Tibial nerve (tissue), 4 donors: Measurements from ENCODE around the gene NT5C1A. TPM values are rescaled to one million over a fixed set of nuclear protein-coding genes. Genes with fewer than 3 reads are reported as not detected.

Source experiments
- DNase-seq, 2 donors: peaks; one replicate each; pipeline ENCODE4 v3.0.0-alpha.2; 2019; ENCODE audit warnings: low spot score in 2 of 2
- H3K27ac ChIP-seq, 4 donors: fragments of 200-600 bp; sonication (generic) in 3 of 4; one replicate each; pipeline ENCODE4 v1.5.1; 2017 to 2019; ENCODE audit warnings: mild to moderate bottlenecking in 1 of 4
- H3K27me3 ChIP-seq, 2 donors: fragments of 200-600 bp; sonication (generic) in 1 of 2; one replicate each; pipeline versions ENCODE4 v1.5.1 to v1.6.0; 2017 to 2019
- H3K36me3 ChIP-seq, 3 donors: fragments of 200-600 bp; sonication (generic); one replicate each; pipeline ENCODE4 v1.5.1; 2018 to 2019
- H3K4me1 ChIP-seq, 4 donors: fragments of 200-600 bp; sonication (generic) in 3 of 4; one replicate each; pipeline ENCODE4 v1.5.1; 2017 to 2019
- H3K4me3 ChIP-seq, 4 donors: fragments of 200-600 bp; sonication (generic) in 3 of 4; one replicate each; pipeline ENCODE4 v1.5.1; 2017 to 2019; ENCODE audit warnings: mild to moderate bottlenecking in 1 of 4, moderate library complexity in 1 of 4
- H3K9me3 ChIP-seq, 4 donors: fragments of 200-600 bp; sonication (generic) in 3 of 4; one replicate each; pipeline ENCODE4 v1.5.1; 2017 to 2019
- EP300 ChIP-seq, 2 donors: sonication (generic); formaldehyde crosslinking; IDR thresholded peaks; one replicate each; pipeline ENCODE4 v1.6.1; 2017; ENCODE audit warnings: antibody characterized with exemption in 2 of 2, mild to moderate bottlenecking in 1 of 2
- POLR2A ChIP-seq, 2 donors: fragments of 450-650 bp; IDR thresholded peaks; one replicate each; pipeline ENCODE4 v1.6.1; 2017; ENCODE audit warnings: antibody characterized with exemption in 2 of 2, mild to moderate bottlenecking in 2 of 2, moderate library complexity in 2 of 2
- WGBS, 2 donors: methylation state at CpG; one replicate each; pipeline ENCODE4 v1.1.5; 2018; 5-methylcytosine and 5-hydroxymethylcytosine counted together
- total RNA-seq, 4 donors: library from RNA; depleted of rRNA; stranded (reverse); fragments of >200 nt; gene quantifications; one replicate each; pipeline ENCODE4 v1.1.0, GENCODE V29; 2016
- TF ChIP-seq, protein P1 (sequence below), 5 experiments: fragments of 200-600 bp in 3 of 5; fragments of 450-650 bp in 2 of 5; sonication (generic) in 3 of 5; IDR thresholded peaks; one replicate each; pipeline ENCODE4 v1.5.1; 2016 to 2019; ENCODE audit warnings: antibody characterized with exemption in 5 of 5, mild to moderate bottlenecking in 3 of 5, moderate library complexity in 2 of 5

NT5C1A gene
- total RNA-seq, 4 donors from 2014 or later: 2.2 TPM; not detected in 3

DNA sequence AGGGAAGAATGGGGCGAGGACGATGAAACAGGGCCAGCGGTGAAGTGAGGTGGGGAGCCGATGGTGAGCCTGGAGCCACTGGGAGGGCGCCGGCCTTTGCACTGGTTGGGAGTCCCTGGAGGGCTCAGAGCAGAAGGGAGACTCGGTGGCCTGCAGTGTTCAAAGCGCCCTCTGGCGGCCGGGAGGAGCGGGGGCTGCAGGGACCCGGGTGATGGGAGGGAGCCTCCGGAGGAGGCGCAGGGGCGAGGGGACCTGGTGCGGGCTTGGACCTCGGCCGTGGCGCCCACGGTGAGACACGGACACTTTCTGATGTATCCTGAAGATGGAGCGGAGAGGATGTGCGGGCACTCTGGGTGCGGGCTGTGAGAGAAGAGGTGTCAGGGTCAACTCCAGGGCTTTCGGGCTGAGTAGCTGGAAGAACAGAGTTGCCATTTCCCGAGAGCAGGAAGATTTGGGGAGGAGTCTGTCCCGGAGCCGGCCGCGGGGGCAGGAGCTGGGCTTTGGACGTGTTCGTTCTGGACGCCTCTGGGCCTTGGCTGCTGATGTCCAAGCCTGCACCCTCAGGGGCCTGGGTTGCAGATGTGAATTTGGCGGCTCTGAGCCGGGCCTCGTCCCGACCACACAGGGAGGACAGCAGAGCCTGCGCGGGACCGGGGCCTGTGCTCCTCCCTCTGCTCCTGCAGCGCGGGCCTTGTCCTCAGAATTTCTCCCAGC is 62.1 kb downstream of the NT5C1A start:
- H3K4me3 ChIP-seq: peak overlapping the region in 1 of 4 donors; percentile 3
- no peaks in the 10 kb centered on the region for H3K36me3 ChIP-seq
- H3K27ac ChIP-seq: peak overlapping the region in 2 of 4 donors; percentile 12 to 53
- no peaks in the 10 kb centered on the region for H3K9me3 ChIP-seq
- H3K27me3 ChIP-seq: no peaks in the 10 kb centered on the region
- peak; percentile 24 to 61 for DNase-seq
- TF ChIP-seq POLR2A (IDR thresholded peaks at IDR 0.05) (no peak), EP300 (IDR thresholded peaks at IDR 0.05) (peak in 1 of 2 donors; percentile 24)
- TF ChIP-seq, protein P1, sequence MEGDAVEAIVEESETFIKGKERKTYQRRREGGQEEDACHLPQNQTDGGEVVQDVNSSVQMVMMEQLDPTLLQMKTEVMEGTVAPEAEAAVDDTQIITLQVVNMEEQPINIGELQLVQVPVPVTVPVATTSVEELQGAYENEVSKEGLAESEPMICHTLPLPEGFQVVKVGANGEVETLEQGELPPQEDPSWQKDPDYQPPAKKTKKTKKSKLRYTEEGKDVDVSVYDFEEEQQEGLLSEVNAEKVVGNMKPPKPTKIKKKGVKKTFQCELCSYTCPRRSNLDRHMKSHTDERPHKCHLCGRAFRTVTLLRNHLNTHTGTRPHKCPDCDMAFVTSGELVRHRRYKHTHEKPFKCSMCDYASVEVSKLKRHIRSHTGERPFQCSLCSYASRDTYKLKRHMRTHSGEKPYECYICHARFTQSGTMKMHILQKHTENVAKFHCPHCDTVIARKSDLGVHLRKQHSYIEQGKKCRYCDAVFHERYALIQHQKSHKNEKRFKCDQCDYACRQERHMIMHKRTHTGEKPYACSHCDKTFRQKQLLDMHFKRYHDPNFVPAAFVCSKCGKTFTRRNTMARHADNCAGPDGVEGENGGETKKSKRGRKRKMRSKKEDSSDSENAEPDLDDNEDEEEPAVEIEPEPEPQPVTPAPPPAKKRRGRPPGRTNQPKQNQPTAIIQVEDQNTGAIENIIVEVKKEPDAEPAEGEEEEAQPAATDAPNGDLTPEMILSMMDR (IDR thresholded peaks at IDR 0.05): peak in 4 of 5 experiments; percentile 65 to 83 (median 78)
- H3K4me1 ChIP-seq: peaks cover 0 to 12% (median 0%) of the 10 kb centered on the region in 4 donors
- 26 to 48% methylated on average over 34 to 35 of the region's 42 CpGs for WGBS, 2 donors

Other genes starting within 250 kb of the NT5C1A start
- gene BMP8A, start 180.5 kb downstream of the NT5C1A start, total RNA-seq: 1 to 10 TPM; 2.7 to 9.6 (median 7.0) TPM
- gene PABPC4, start 95.3 kb downstream of the NT5C1A start, total RNA-seq: 100 to 1,000 TPM; 121 to 178 (median 135) TPM
- 10 to 100 TPM; 11.4 to 19.2 (median 14.3) TPM for gene HEYL, start 32.5 kb downstream of the NT5C1A start, total RNA-seq
- gene HPCAL4, start 19.3 kb upstream of the NT5C1A start, total RNA-seq: not detected
- gene PPIE, start 66.8 kb upstream of the NT5C1A start, total RNA-seq: 10 to 100 TPM; 34.8 to 42.3 (median 37.0) TPM
- gene OXCT2, start 99.2 kb upstream of the NT5C1A start, total RNA-seq: 10 to 100 TPM in 1 of 4 donors, 1 to 10 TPM in 3; 4.5 to 22.2 (median 8.4) TPM
- gene BMP8B, start 116.8 kb upstream of the NT5C1A start, total RNA-seq: 10 to 100 TPM; 13.6 to 33.9 (median 29.5) TPM
- 10 to 100 TPM; 17.4 to 29.8 (median 27.4) TPM for gene TRIT1, start 211.4 kb upstream of the NT5C1A start, total RNA-seq
- 1 to 10 TPM in 1 of 4 donors, under 1 TPM in 3; 0.30 to 1.8 (median 0.86) TPM for gene MYCL, start 229.8 kb upstream of the NT5C1A start, total RNA-seq